Liver (tissue), 3 donors: ENCODE measurements around the gene USP15.

Source experiments
- EGR1 ChIP-seq, 2 donors: IDR thresholded peaks; 2 replicates each; pipeline ENCODE4 v1.6.1; 2016 to 2018; ENCODE audit warnings: antibody characterized with exemption in 2 of 2, low read depth in 2 of 2
- FOXA1 ChIP-seq: IDR thresholded peaks from 2 replicates; pipeline ENCODE4 v1.6.1; 2016; ENCODE audit warnings: antibody characterized with exemption
- FOXA2 ChIP-seq: IDR thresholded peaks from 2 replicates; pipeline ENCODE4 v1.6.1; 2016; ENCODE audit warnings: antibody characterized with exemption
- HNF4A ChIP-seq, 2 donors: conservative IDR thresholded peaks; 2 replicates each; pipeline ENCODE4 v1.6.1; 2016; ENCODE audit warnings: antibody characterized with exemption in 2 of 2, mild to moderate bottlenecking in 2 of 2
- MAX ChIP-seq: IDR thresholded peaks from 2 replicates; pipeline ENCODE4 v1.6.1; 2016; ENCODE audit warnings: antibody characterized with exemption
- RAD21 ChIP-seq, 2 donors: IDR thresholded peaks; 2 replicates each; pipeline ENCODE4 v1.6.1; 2016; ENCODE audit warnings: antibody characterized with exemption in 2 of 2, mild to moderate bottlenecking in 2 of 2
- REST ChIP-seq: IDR thresholded peaks from 2 replicates; pipeline ENCODE4 v1.6.1; 2016; ENCODE audit warnings: antibody characterized with exemption, mild to moderate bottlenecking
- RXRA ChIP-seq, 2 donors: IDR thresholded peaks; 2 replicates each; pipeline ENCODE4 v1.6.1; 2017 to 2018; ENCODE audit warnings: antibody characterized with exemption in 2 of 2, mild to moderate bottlenecking in 1 of 2
- SP1 ChIP-seq: IDR thresholded peaks from 2 replicates; pipeline ENCODE4 v1.6.1; 2018; ENCODE audit warnings: antibody characterized with exemption, mild to moderate bottlenecking
- TAF1 ChIP-seq: conservative IDR thresholded peaks from 2 replicates; pipeline ENCODE4 v1.6.1; 2016; ENCODE audit warnings: antibody characterized with exemption, mild to moderate bottlenecking
- YY1 ChIP-seq: IDR thresholded peaks from 2 replicates; pipeline ENCODE4 v1.6.1; 2016; ENCODE audit warnings: antibody characterized with exemption, mild to moderate bottlenecking
- TF ChIP-seq, protein P1 (sequence below): fragments of 150-350 bp; IDR thresholded peaks from 2 replicates; pipeline ENCODE4 v1.5.1; 2017; ENCODE audit warnings: improper control_type of control experiment, low read depth, low read length; ENCODE audit not compliant: missing input control
- donor health status: healthy.
- donor health status: healthy.

DNA sequence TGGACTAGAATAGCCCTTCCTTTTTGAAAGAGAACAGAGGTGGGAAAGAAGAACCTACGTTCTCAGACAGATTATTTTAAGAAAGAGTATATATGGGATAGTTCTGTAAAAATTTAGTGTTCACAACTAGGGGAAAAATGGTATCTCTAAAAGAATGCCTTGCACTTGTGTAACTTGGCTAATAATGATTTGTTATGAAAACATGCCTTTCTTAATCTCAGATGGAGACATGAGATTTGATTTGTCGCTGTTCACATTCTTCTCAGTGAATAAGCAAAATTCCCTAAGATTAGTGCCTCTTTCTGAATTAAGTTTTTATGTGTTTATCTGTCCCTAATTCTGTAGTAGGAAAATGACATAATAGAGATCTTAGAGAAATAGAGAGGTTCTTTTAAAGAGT lies 100.8 kb downstream of the USP15 start:
- TF ChIP-seq SP1 = no peak
- TF ChIP-seq TAF1 = no peak
- TF ChIP-seq, protein P1, sequence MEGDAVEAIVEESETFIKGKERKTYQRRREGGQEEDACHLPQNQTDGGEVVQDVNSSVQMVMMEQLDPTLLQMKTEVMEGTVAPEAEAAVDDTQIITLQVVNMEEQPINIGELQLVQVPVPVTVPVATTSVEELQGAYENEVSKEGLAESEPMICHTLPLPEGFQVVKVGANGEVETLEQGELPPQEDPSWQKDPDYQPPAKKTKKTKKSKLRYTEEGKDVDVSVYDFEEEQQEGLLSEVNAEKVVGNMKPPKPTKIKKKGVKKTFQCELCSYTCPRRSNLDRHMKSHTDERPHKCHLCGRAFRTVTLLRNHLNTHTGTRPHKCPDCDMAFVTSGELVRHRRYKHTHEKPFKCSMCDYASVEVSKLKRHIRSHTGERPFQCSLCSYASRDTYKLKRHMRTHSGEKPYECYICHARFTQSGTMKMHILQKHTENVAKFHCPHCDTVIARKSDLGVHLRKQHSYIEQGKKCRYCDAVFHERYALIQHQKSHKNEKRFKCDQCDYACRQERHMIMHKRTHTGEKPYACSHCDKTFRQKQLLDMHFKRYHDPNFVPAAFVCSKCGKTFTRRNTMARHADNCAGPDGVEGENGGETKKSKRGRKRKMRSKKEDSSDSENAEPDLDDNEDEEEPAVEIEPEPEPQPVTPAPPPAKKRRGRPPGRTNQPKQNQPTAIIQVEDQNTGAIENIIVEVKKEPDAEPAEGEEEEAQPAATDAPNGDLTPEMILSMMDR = no peak
- no peak for TF ChIP-seq RXRA (IDR thresholded peaks at IDR 0.05)
- no peak for TF ChIP-seq RAD21 (IDR thresholded peaks at IDR 0.05)
- no peak for TF ChIP-seq EGR1 (IDR thresholded peaks at IDR 0.05; ENCODE audit: low read depth in 2 of 2)
- TF ChIP-seq REST = no peak
- no peak for TF ChIP-seq YY1
- no peak for TF ChIP-seq MAX
- no peak for TF ChIP-seq FOXA2
- TF ChIP-seq HNF4A (conservative IDR thresholded peaks at IDR 0.05) = no peak
- TF ChIP-seq FOXA1 = no peak
